ENCODE measurements around the gene CA11.
A peak's percentile ranks its signal among the peaks of the same experiment; 100 is the strongest.

The CA11 gene

GRCh38 chr19:48619692-48620585 is 26.0 kb downstream of the CA11 start:
- TF ChIP-seq CTCF (IDR thresholded peaks at IDR 0.05; ENCODE audit: poor library complexity, severe bottlenecking) = no peak

GRCh38 chr19:48618916-48619691 is 26.9 kb downstream of the CA11 start, which contains the start of the genes RPL18 and SPHK2:
RPL18 (minus strand) TSS chr19:48619178; CDS start chr19:48619143, 35 bp downstream.
SPHK2 (plus strand) TSS chr19:48619506; CDS start chr19:48620515, 1,009 bp downstream.
- Histone ChIP-seq H3K36me3 (ENCODE audit: low read depth) (peaks cover 40% of the 10 kb centered on the region), H3K4me1 (ENCODE audit: insufficient read depth, poor library complexity, severe bottlenecking) (peaks cover 33% of the 10 kb centered on the region), H3K9me3 (ENCODE audit: severe bottlenecking) (no peaks in the 10 kb centered on the region), H3K27ac (ENCODE audit: poor library complexity, severe bottlenecking) (peak within 1 kb of the TSS; percentile 78), H3K27me3 (ENCODE audit: insufficient read depth, poor library complexity, severe bottlenecking) (no peaks in the 10 kb centered on the region), H3K4me3 (ENCODE audit: severe bottlenecking) (peak within 1 kb of the TSS; percentile 77)
- DNase-seq (ENCODE audit: low spot score) (peak; percentile 97), ATAC-seq (ENCODE audit: low read depth) (peak; percentile 74)
- peak; percentile 7 for TF ChIP-seq CTCF (IDR thresholded peaks at IDR 0.05; ENCODE audit: poor library complexity, severe bottlenecking)

More at GRCh38 chr19:48619692-48620585, 26.0 kb downstream of the CA11 start:
- Histone ChIP-seq H3K9me3 (ENCODE audit: severe bottlenecking) (no peaks in the 10 kb centered on the region), H3K27me3 (ENCODE audit: insufficient read depth, poor library complexity, severe bottlenecking) (no peaks in the 10 kb centered on the region), H3K4me3 (ENCODE audit: severe bottlenecking) (peak overlapping the region; percentile 77), H3K36me3 (ENCODE audit: low read depth) (peaks cover 40% of the 10 kb centered on the region), H3K27ac (ENCODE audit: poor library complexity, severe bottlenecking) (peak overlapping the region; percentile 78), H3K4me1 (ENCODE audit: insufficient read depth, poor library complexity, severe bottlenecking) (peaks cover 28% of the 10 kb centered on the region)
- ATAC-seq (ENCODE audit: low read depth) (no peak), DNase-seq (ENCODE audit: low spot score) (no peak)

- no peaks in the 10 kb centered on the region for H3K9me3 ChIP-seq (ENCODE audit: severe bottlenecking)
- TF ChIP-seq CTCF (IDR thresholded peaks at IDR 0.05; ENCODE audit: poor library complexity, severe bottlenecking) = no peak
- H3K36me3 ChIP-seq (ENCODE audit: low read depth) = peaks cover 40% of the 10 kb centered on the region
- H3K27me3 ChIP-seq (ENCODE audit: insufficient read depth, poor library complexity, severe bottlenecking) = no peaks in the 10 kb centered on the region
- H3K4me3 ChIP-seq (ENCODE audit: severe bottlenecking) = peak overlapping the region; percentile 77
- peak overlapping the region; percentile 78 for H3K27ac ChIP-seq (ENCODE audit: poor library complexity, severe bottlenecking)
- no peak for DNase-seq (ENCODE audit: low spot score)
- H3K4me1 ChIP-seq (ENCODE audit: insufficient read depth, poor library complexity, severe bottlenecking) = peaks cover 28% of the 10 kb centered on the region
- no peak for ATAC-seq (ENCODE audit: low read depth)
Observed at GRCh38 chr19:48618278-48618915, 27.6 kb downstream of the CA11 start.

- peaks cover 40% of the 10 kb centered on the region for H3K36me3 ChIP-seq (ENCODE audit: low read depth)
- DNase-seq (ENCODE audit: low spot score) = no peak
- peak overlapping the region; percentile 78 for H3K27ac ChIP-seq (ENCODE audit: poor library complexity, severe bottlenecking)
- no peak for ATAC-seq (ENCODE audit: low read depth)
- H3K27me3 ChIP-seq (ENCODE audit: insufficient read depth, poor library complexity, severe bottlenecking) = no peaks in the 10 kb centered on the region
- peak overlapping the region; percentile 77 for H3K4me3 ChIP-seq (ENCODE audit: severe bottlenecking)
- no peaks in the 10 kb centered on the region for H3K9me3 ChIP-seq (ENCODE audit: severe bottlenecking)
- peaks cover 25% of the 10 kb centered on the region for H3K4me1 ChIP-seq (ENCODE audit: insufficient read depth, poor library complexity, severe bottlenecking)
- no peak for TF ChIP-seq CTCF (IDR thresholded peaks at IDR 0.05; ENCODE audit: poor library complexity, severe bottlenecking)
Observed at GRCh38 chr19:48617146-48617937, 28.6 kb downstream of the CA11 start.
